Astrocyte (in vitro differentiated cells and primary cell): ENCODE measurements around the gene LMX1B.

Experiments used
- CTCF ChIP-seq: IDR thresholded peaks from 2 replicates; pipeline ENCODE4 v1.5.1; 2011; ENCODE audit warnings: low read depth, mild to moderate bottlenecking, inconsistent platforms, low read length, moderate library complexity; ENCODE audit not compliant: insufficient read depth
- EZH2 ChIP-seq: IDR thresholded peaks from 2 replicates; pipeline ENCODE4 v1.6.1; 2012; ENCODE audit warnings: mild to moderate bottlenecking, low read length, inconsistent platforms; ENCODE audit not compliant: insufficient read depth

- TF ChIP-seq CTCF (no peak), EZH2 (no peak)
Measured at GRCh38 chr9:126684345-126684744, 70.6 kb downstream of the LMX1B start.
